Ishikawa (cell line): Measurements from ENCODE around the gene ARSB.

Source experiments
- EGR1 ChIP-seq: IDR thresholded peaks from 2 replicates; pipeline ENCODE4 v1.6.1; 2012
- MAX ChIP-seq: IDR thresholded peaks from 2 replicates; pipeline ENCODE4 v1.6.1; 2012
- NFIC ChIP-seq: IDR thresholded peaks from 2 replicates; pipeline ENCODE4 v1.6.1; 2012
- REST ChIP-seq: IDR thresholded peaks from 2 replicates; pipeline ENCODE4 v1.6.1; 2012; ENCODE audit warnings: low read depth, mild to moderate bottlenecking
- TAF1 ChIP-seq: IDR thresholded peaks from 2 replicates; pipeline ENCODE4 v1.6.1; 2012; ENCODE audit warnings: low read depth, mild to moderate bottlenecking
- USF1 ChIP-seq: IDR thresholded peaks from 2 replicates; pipeline ENCODE4 v1.6.1; 2012
- YY1 ChIP-seq: IDR thresholded peaks from 2 replicates; pipeline ENCODE4 v1.6.1; 2012; ENCODE audit warnings: low read depth

GRCh38 chr5:78974601-78975000 lies 10.5 kb downstream of the ARSB start:
- TF ChIP-seq USF1 (no peak), YY1 (no peak), EGR1 (no peak), MAX (no peak), TAF1 (no peak), REST (no peak), NFIC (no peak)
